BJ (cell line): ENCODE data around the gene SYT1. TPM values are rescaled to one million over a fixed set of nuclear protein-coding genes. Genes with fewer than 3 reads are reported as not detected.

Source experiments
- CTCF ChIA-PET: fragments of 350-600 bp; formaldehyde crosslinking; extraction: SDS; loops from one replicate; lab custom pipeline; 2021; ENCODE audit warnings: antibody characterized with exemption, inconsistent platforms; lab: Yijun Ruan, JAX
- POLR2A ChIA-PET: fragments of 300-600 bp; sonication (Branson Sonifier 250); formaldehyde crosslinking; extraction: SDS; loops from one replicate; lab custom pipeline; 2021; ENCODE audit warnings: antibody characterized with exemption; lab: Charles Lee
- DNase-seq: peaks from one replicate; pipeline ENCODE4 v3.0.0-alpha.2; 2011; ENCODE audit warnings: low read depth
- H3K27me3 ChIP-seq: 2 replicates; pipeline ENCODE4 v1.6.0; 2011; ENCODE audit warnings: low read length; ENCODE audit not compliant: control insufficient read depth, insufficient read depth
- H3K36me3 ChIP-seq: 2 replicates; pipeline ENCODE4 v1.5.1; 2011; ENCODE audit warnings: low read length; ENCODE audit not compliant: control insufficient read depth, insufficient read depth
- H3K4me3 ChIP-seq: 2 replicates; pipeline ENCODE4 v1.5.1; 2011; ENCODE audit warnings: low read depth, mild to moderate bottlenecking, control low read depth, low read length
- polyA plus RNA-seq: library from polyadenylated mRNA; depleted of rRNA; stranded (reverse); fragments of >200 nt; gene quantifications from 2 replicates; pipeline ENCODE4 v1.2.3, GENCODE V29; 2011
- TF ChIP-seq, protein P1 (sequence below): IDR thresholded peaks from 2 replicates; pipeline ENCODE4 v1.5.1; 2011; ENCODE audit warnings: low read depth, mild to moderate bottlenecking, control low read depth, inconsistent platforms, low read length, moderate library complexity; ENCODE audit not compliant: insufficient read depth

The SYT1 gene
- polyA plus RNA-seq, 1 experiment, result 0.70 TPM

DNA sequence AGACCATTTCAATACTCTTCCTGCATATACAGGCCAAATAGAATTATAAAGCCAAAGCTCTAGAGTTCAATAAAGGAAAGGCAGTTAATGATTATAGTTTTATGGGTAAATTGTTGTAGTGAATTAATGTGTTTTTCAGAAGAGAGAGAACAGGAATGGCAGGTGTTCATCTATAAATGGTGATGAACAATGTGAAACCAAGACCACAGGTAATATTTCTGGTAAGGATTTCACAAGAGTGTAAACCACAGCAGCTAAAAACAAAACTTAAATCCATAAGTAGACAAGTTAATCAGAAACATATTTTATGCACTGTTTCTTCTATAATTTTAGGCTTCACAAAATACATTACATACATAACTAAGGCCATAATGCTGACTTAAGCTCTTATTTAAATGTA lies 204.4 kb downstream of the SYT1 start:
- TF ChIP-seq, protein P1, sequence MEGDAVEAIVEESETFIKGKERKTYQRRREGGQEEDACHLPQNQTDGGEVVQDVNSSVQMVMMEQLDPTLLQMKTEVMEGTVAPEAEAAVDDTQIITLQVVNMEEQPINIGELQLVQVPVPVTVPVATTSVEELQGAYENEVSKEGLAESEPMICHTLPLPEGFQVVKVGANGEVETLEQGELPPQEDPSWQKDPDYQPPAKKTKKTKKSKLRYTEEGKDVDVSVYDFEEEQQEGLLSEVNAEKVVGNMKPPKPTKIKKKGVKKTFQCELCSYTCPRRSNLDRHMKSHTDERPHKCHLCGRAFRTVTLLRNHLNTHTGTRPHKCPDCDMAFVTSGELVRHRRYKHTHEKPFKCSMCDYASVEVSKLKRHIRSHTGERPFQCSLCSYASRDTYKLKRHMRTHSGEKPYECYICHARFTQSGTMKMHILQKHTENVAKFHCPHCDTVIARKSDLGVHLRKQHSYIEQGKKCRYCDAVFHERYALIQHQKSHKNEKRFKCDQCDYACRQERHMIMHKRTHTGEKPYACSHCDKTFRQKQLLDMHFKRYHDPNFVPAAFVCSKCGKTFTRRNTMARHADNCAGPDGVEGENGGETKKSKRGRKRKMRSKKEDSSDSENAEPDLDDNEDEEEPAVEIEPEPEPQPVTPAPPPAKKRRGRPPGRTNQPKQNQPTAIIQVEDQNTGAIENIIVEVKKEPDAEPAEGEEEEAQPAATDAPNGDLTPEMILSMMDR, result no peak
- DNase-seq, result no peak
- no peak overlapping the region for H3K4me3 ChIP-seq
- ChIA-PET CTCF (interaction anchor here (0.7 kb wide), 1 partner anchor 51 kb away, joined by 3 read pairs; no protein-coding TSS in a partner anchor), POLR2A (no interaction called here)
- no peaks in the 10 kb centered on the region for H3K27me3 ChIP-seq
- no peaks in the 10 kb centered on the region for H3K36me3 ChIP-seq

DNA sequence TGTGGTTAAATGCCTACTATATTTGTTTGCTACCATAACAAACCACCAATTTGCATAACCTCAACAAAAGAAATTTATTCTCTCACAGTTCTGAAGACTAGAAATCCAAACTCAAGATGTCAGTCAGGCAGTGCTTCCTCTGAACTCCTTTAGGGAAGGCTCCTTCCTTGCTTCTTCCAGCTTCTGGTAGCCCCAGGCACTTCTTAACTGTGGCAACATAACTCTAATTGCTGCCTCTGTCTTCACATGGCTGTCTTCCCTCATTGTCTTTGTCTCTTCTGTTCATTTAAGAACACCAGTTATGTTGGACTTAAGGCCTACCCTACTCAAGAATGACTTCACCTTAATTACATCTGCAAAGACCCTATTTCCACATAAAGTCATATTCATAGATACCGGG lies 206.9 kb downstream of the SYT1 start:
- TF ChIP-seq, protein P1, result no peak
- Histone ChIP-seq H3K36me3 (no peaks in the 10 kb centered on the region), H3K27me3 (no peaks in the 10 kb centered on the region), H3K4me3 (no peak overlapping the region)
- ChIA-PET CTCF (no interaction called here), POLR2A (no interaction called here)
- DNase-seq, result no peak

GRCh38 chr12:79073506-79073905 lies 208.9 kb downstream of the SYT1 start:
- Histone ChIP-seq H3K36me3 (no peaks in the 10 kb centered on the region), H3K4me3 (no peak overlapping the region), H3K27me3 (no peaks in the 10 kb centered on the region)
- CTCF ChIA-PET, result no interaction called here
- DNase-seq, result no peak
- TF ChIP-seq, protein P1, result no peak
- POLR2A ChIA-PET, result no interaction called here

- no peaks in the 10 kb centered on the region for H3K27me3 ChIP-seq
- H3K4me3 ChIP-seq, result no peak overlapping the region
- no peaks in the 10 kb centered on the region for H3K36me3 ChIP-seq
- ChIA-PET CTCF (interaction anchor here (0.6 kb wide), 1 partner anchor 141 kb away, joined by 3 read pairs; no protein-coding TSS in a partner anchor), POLR2A (no interaction called here)
- no peak for DNase-seq
- TF ChIP-seq, protein P1, result no peak
Observed at GRCh38 chr12:79082595-79082994, 218.0 kb downstream of the SYT1 start.

GRCh38 chr12:79083181-79083580 lies 218.6 kb downstream of the SYT1 start:
- H3K4me3 ChIP-seq, result no peak overlapping the region
- no peak for DNase-seq
- POLR2A ChIA-PET, result no interaction called here
- H3K27me3 ChIP-seq, result no peaks in the 10 kb centered on the region
- CTCF ChIA-PET, result interaction anchor here (0.6 kb wide), 1 partner anchor 142 kb away, joined by 3 read pairs; no protein-coding TSS in a partner anchor
- TF ChIP-seq, protein P1, result no peak
- H3K36me3 ChIP-seq, result no peaks in the 10 kb centered on the region
